ENCODE measurements around the gene ZNF280B. TPM values are rescaled to one million over a fixed set of nuclear protein-coding genes. Genes with fewer than 3 reads are reported as not detected.
A peak's percentile ranks its signal among the peaks of the same experiment; 100 is the strongest.

The ZNF280B gene
- total and polyA plus RNA-seq, 9 of the 15 experiments (the other 6 are each of a cell fraction or from before 2014, with no cell fraction given) = 7.7 to 29.9 (median 20.0) TPM

DNA sequence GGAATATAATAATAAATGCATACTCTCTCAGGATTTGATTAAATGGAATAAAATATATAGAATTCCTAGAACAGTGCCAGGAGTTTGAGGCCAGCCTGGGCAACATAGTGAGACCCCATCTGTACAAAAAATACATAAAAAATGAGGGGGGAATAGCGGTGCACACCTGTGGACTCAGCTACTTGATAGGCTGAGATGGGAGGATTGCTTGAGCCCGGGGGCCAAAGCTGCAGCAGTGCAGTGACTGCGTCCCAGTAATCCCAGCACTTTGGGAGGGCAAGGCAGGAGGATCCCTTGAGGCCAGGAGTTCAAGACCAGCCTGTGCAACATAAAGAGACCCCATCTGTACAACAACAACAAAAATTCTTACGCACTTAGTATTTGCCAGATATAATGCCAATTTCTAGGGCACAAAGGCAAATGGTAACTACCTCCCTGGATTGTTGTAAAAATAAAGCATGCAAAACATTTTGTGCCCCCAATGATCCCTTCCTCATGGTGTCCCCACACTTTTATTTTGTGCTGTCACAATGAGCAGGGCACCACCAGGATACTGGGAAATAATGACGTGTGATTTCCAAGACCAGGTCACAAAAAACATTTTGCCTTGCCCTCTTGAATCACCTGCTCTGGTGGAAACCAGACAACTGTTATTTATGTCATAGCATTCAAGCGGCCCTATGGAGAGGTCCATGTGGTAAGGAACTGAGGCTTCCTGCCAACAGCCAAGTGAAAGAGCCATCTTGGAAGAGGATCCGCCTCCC is 29.9 kb upstream of the ZNF280B start (continued):
- TF ChIP-seq, protein P1, sequence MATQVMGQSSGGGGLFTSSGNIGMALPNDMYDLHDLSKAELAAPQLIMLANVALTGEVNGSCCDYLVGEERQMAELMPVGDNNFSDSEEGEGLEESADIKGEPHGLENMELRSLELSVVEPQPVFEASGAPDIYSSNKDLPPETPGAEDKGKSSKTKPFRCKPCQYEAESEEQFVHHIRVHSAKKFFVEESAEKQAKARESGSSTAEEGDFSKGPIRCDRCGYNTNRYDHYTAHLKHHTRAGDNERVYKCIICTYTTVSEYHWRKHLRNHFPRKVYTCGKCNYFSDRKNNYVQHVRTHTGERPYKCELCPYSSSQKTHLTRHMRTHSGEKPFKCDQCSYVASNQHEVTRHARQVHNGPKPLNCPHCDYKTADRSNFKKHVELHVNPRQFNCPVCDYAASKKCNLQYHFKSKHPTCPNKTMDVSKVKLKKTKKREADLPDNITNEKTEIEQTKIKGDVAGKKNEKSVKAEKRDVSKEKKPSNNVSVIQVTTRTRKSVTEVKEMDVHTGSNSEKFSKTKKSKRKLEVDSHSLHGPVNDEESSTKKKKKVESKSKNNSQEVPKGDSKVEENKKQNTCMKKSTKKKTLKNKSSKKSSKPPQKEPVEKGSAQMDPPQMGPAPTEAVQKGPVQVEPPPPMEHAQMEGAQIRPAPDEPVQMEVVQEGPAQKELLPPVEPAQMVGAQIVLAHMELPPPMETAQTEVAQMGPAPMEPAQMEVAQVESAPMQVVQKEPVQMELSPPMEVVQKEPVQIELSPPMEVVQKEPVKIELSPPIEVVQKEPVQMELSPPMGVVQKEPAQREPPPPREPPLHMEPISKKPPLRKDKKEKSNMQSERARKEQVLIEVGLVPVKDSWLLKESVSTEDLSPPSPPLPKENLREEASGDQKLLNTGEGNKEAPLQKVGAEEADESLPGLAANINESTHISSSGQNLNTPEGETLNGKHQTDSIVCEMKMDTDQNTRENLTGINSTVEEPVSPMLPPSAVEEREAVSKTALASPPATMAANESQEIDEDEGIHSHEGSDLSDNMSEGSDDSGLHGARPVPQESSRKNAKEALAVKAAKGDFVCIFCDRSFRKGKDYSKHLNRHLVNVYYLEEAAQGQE (IDR thresholded peaks at IDR 0.05; ENCODE audit: borderline replicate concordance) = no peak
- TF ChIP-seq, protein P1 (CRISPR knock-in tag; IDR thresholded peaks at IDR 0.05; ENCODE audit: low read depth) = no peak
- TF ChIP-seq, protein P2, sequence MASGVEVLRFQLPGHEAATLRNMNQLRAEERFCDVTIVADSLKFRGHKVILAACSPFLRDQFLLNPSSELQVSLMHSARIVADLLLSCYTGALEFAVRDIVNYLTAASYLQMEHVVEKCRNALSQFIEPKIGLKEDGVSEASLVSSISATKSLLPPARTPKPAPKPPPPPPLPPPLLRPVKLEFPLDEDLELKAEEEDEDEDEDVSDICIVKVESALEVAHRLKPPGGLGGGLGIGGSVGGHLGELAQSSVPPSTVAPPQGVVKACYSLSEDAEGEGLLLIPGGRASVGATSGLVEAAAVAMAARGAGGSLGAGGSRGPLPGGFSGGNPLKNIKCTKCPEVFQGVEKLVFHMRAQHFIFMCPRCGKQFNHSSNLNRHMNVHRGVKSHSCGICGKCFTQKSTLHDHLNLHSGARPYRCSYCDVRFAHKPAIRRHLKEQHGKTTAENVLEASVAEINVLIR (CRISPR knock-in tag; IDR thresholded peaks at IDR 0.05) = peak; percentile 35; the same call in 1 of the 2 replicates
- TF ChIP-seq OTX1 (CRISPR knock-in tag; IDR thresholded peaks at IDR 0.05) = no peak
- TF ChIP-seq, protein P3, sequence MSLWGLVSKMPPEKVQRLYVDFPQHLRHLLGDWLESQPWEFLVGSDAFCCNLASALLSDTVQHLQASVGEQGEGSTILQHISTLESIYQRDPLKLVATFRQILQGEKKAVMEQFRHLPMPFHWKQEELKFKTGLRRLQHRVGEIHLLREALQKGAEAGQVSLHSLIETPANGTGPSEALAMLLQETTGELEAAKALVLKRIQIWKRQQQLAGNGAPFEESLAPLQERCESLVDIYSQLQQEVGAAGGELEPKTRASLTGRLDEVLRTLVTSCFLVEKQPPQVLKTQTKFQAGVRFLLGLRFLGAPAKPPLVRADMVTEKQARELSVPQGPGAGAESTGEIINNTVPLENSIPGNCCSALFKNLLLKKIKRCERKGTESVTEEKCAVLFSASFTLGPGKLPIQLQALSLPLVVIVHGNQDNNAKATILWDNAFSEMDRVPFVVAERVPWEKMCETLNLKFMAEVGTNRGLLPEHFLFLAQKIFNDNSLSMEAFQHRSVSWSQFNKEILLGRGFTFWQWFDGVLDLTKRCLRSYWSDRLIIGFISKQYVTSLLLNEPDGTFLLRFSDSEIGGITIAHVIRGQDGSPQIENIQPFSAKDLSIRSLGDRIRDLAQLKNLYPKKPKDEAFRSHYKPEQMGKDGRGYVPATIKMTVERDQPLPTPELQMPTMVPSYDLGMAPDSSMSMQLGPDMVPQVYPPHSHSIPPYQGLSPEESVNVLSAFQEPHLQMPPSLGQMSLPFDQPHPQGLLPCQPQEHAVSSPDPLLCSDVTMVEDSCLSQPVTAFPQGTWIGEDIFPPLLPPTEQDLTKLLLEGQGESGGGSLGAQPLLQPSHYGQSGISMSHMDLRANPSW (CRISPR knock-in tag; IDR thresholded peaks at IDR 0.05) = 0 out of 2 replicates have a peak, but pooled peaks have one; percentile 55
- TF ChIP-seq RBM39 (optimal IDR thresholded peaks at IDR 0.05; ENCODE audit: low read depth, low read length) = no peak
- TF ChIP-seq, protein P4, sequence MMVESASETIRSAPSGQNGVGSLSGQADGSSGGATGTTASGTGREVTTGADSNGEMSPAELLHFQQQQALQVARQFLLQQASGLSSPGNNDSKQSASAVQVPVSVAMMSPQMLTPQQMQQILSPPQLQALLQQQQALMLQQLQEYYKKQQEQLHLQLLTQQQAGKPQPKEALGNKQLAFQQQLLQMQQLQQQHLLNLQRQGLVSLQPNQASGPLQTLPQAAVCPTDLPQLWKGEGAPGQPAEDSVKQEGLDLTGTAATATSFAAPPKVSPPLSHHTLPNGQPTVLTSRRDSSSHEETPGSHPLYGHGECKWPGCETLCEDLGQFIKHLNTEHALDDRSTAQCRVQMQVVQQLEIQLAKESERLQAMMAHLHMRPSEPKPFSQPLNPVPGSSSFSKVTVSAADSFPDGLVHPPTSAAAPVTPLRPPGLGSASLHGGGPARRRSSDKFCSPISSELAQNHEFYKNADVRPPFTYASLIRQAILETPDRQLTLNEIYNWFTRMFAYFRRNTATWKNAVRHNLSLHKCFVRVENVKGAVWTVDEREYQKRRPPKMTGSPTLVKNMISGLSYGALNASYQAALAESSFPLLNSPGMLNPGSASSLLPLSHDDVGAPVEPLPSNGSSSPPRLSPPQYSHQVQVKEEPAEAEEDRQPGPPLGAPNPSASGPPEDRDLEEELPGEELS (CRISPR knock-in tag; IDR thresholded peaks at IDR 0.05; ENCODE audit: borderline replicate concordance) = no peak
- no peak for TF ChIP-seq DPF2 (IDR thresholded peaks at IDR 0.05)
- TF ChIP-seq FOXJ3 (CRISPR knock-in tag; IDR thresholded peaks at IDR 0.05) = peak; percentile 14; the same call in 1 of the 2 replicates
- no peak for TF ChIP-seq NR2C2 (CRISPR knock-in tag; IDR thresholded peaks at IDR 0.05)
- TF ChIP-seq NR2C2 (tag; IDR thresholded peaks at IDR 0.05) = no peak

Measured in K562 (cell line).